Endothelial cell (in vitro differentiated cells): ENCODE data around the gene TRMT11. TPM values are rescaled to one million over a fixed set of nuclear protein-coding genes. Genes with fewer than 3 reads are reported as not detected.

Source experiments
- DNase-seq: peaks from one replicate; pipeline ENCODE4 v3.0.0; 2021; ENCODE audit warnings: low spot score
- H3K27ac Mint-ChIP-seq: one replicate; pipeline ENCODE4 v1.8.0; 2021; ENCODE audit warnings: mixed read lengths, inconsistent platforms; ENCODE audit not compliant: unreplicated experiment
- H3K27me3 Mint-ChIP-seq: one replicate; pipeline ENCODE4 v1.8.0; 2021; ENCODE audit warnings: mild to moderate bottlenecking, moderate library complexity, mixed read lengths, inconsistent platforms; ENCODE audit not compliant: unreplicated experiment
- H3K36me3 Mint-ChIP-seq: one replicate; pipeline ENCODE4 v1.8.0; 2021; ENCODE audit warnings: mild to moderate bottlenecking, low read depth, mixed read lengths, inconsistent platforms; ENCODE audit not compliant: unreplicated experiment
- H3K4me1 Mint-ChIP-seq: one replicate; pipeline ENCODE4 v1.8.0; 2021; ENCODE audit warnings: mild to moderate bottlenecking, mixed read lengths, inconsistent platforms; ENCODE audit not compliant: unreplicated experiment
- H3K4me3 Mint-ChIP-seq: one replicate; pipeline ENCODE4 v1.8.0; 2021; ENCODE audit warnings: mild to moderate bottlenecking, mixed read lengths, inconsistent platforms; ENCODE audit not compliant: unreplicated experiment
- H3K9me3 Mint-ChIP-seq: one replicate; pipeline ENCODE4 v1.8.0; 2021; ENCODE audit warnings: mixed read lengths, inconsistent platforms; ENCODE audit not compliant: unreplicated experiment
- CTCF ChIP-seq: fragments of 200-600 bp; sonication (generic); IDR thresholded peaks from one replicate; pipeline ENCODE4 v1.5.0; 2021; ENCODE audit warnings: antibody characterized with exemption; ENCODE audit not compliant: unreplicated experiment
- total RNA-seq: library from RNA; stranded (reverse); fragmentation: NEBNext Ultra II Directional; extraction: Animal tissue kit (Norgen Biotek cat#: 25700); gene quantifications from one replicate; pipeline ENCODE4 v1.2.1, GENCODE V29; 2021; ENCODE audit not compliant: unreplicated experiment

TRMT11 gene
- total RNA-seq, 1 donor from 2014 or later = 9.6 TPM

- TF ChIP-seq CTCF = no peak
- Mint-ChIP-seq H3K36me3 (peaks cover 5% of the 10 kb centered on the region), H3K27ac (no peak overlapping the region), H3K27me3 (no peaks in the 10 kb centered on the region), H3K4me1 (peaks cover 10% of the 10 kb centered on the region), H3K9me3 (no peaks in the 10 kb centered on the region), H3K4me3 (no peak overlapping the region)
- DNase-seq = no peak
These were observed 35.0 kb upstream of the TRMT11 start for GRCh38 chr6:125951323-125951722.

GRCh38 chr6:125952764-125953501 lies 33.4 kb upstream of the TRMT11 start:
- no peak for DNase-seq
- no peak overlapping the region for H3K4me3 Mint-ChIP-seq
- no peak for TF ChIP-seq CTCF

GRCh38 chr6:125953502-125953875 lies 32.9 kb upstream of the TRMT11 start:
- no peak overlapping the region for H3K27ac Mint-ChIP-seq
- no peak for DNase-seq
- H3K4me1 Mint-ChIP-seq = peaks cover 10% of the 10 kb centered on the region
- H3K4me3 Mint-ChIP-seq = no peak overlapping the region
- TF ChIP-seq CTCF = no peak
- H3K27me3 Mint-ChIP-seq = no peaks in the 10 kb centered on the region
- H3K36me3 Mint-ChIP-seq = peaks cover 5% of the 10 kb centered on the region
- H3K9me3 Mint-ChIP-seq = no peaks in the 10 kb centered on the region

More at GRCh38 chr6:125952764-125953501, 33.4 kb upstream of the TRMT11 start:
- peaks cover 10% of the 10 kb centered on the region for H3K4me1 Mint-ChIP-seq
- no peaks in the 10 kb centered on the region for H3K9me3 Mint-ChIP-seq
- no peaks in the 10 kb centered on the region for H3K27me3 Mint-ChIP-seq
- no peak overlapping the region for H3K27ac Mint-ChIP-seq
- peaks cover 5% of the 10 kb centered on the region for H3K36me3 Mint-ChIP-seq

- peaks cover 5% of the 10 kb centered on the region for H3K36me3 Mint-ChIP-seq
- no peak overlapping the region for H3K4me3 Mint-ChIP-seq
- no peaks in the 10 kb centered on the region for H3K27me3 Mint-ChIP-seq
- DNase-seq = no peak
- H3K27ac Mint-ChIP-seq = no peak overlapping the region
- peaks cover 10% of the 10 kb centered on the region for H3K4me1 Mint-ChIP-seq
- no peak for TF ChIP-seq CTCF
- no peaks in the 10 kb centered on the region for H3K9me3 Mint-ChIP-seq
These were observed 31.5 kb upstream of the TRMT11 start for GRCh38 chr6:125954735-125955339.

GRCh38 chr6:125955973-125956372 lies 30.4 kb upstream of the TRMT11 start:
- Mint-ChIP-seq H3K27me3 (no peaks in the 10 kb centered on the region), H3K4me3 (peak overlapping the region; percentile 70), H3K4me1 (peaks cover 10% of the 10 kb centered on the region), H3K27ac (no peak overlapping the region), H3K36me3 (peaks cover 5% of the 10 kb centered on the region), H3K9me3 (no peaks in the 10 kb centered on the region)
- no peak for DNase-seq
- TF ChIP-seq CTCF = no peak
